K562 (cell line): Measurements from ENCODE around the gene NYNRIN. TPM values are rescaled to one million over a fixed set of nuclear protein-coding genes. Genes with fewer than 3 reads are reported as not detected.

Experiments used
- ATAC-seq: fragments of 200-7000 bp; cut with Tn5 transposase; 3 replicates; pipeline ENCODE4 v1.9.1; 2020; ENCODE audit warnings: moderate library complexity
- BruUV-seq: library from RNA; stranded (reverse); fragments of 400-500 nt; replicated peaks from 2 replicates; lab custom pipeline; 2021; lab: Mats Ljungman, UMichigan
- CTCF ChIA-PET: fragments of 300-600 bp; formaldehyde crosslinking; extraction: SDS; loops from one replicate; lab custom pipeline; 2021; ENCODE audit warnings: low intra/inter-chr PET ratio; lab: Yijun Ruan, JAX
- POLR2A ChIA-PET: fragments of 300-600, 350-650 bp; sonication (Branson Sonifier 250); formaldehyde crosslinking; extraction: SDS; loops from one replicate; lab custom pipeline; 2021; ENCODE audit warnings: antibody characterized with exemption, inconsistent platforms; lab: Yijun Ruan, JAX
- DNase-seq, 4 experiments: peaks; one replicate each; pipeline versions ENCODE4 v3.0.0 to v3.0.0-alpha.2; 2011 to 2018; ENCODE audit warnings: low spot score in 3 of 4, mixed read lengths in 3 of 4; ENCODE audit errors: extremely low read depth in 1 of 4
- FAIRE-seq: peaks from 2 replicates; lab custom pipeline; 2011; peaks lifted over from hg19 to GRCh38; lab: Jason Lieb, UNC
- H2AFZ ChIP-seq: 2 replicates; pipeline ENCODE4 v1.6.0; 2011; ENCODE audit warnings: low read depth, low read length, control low read depth, inconsistent platforms
- H3K27ac ChIP-seq: fragments of 200-600 bp; 3 replicates; pipeline ENCODE4 v1.8.0; 2011; ENCODE audit warnings: low read depth, mild to moderate bottlenecking, control low read depth, inconsistent platforms, low read length, moderate library complexity, mixed read lengths; ENCODE audit errors: extremely low read depth
- H3K27me3 ChIP-seq, 2 experiments: fragments of 300-600 bp in 1 of 2; 2 replicates in 1 of 2; 3 replicates in 1 of 2; pipeline versions ENCODE4 v1.6.0 to v1.8.0; 2011; ENCODE audit warnings: inconsistent platforms in 2 of 2, low read length in 2 of 2, mild to moderate bottlenecking in 1 of 2, mixed read lengths in 1 of 2, moderate library complexity in 1 of 2; ENCODE audit not compliant: control insufficient read depth in 2 of 2, insufficient read depth in 2 of 2
- H3K36me3 ChIP-seq: fragments of 300-600 bp; 3 replicates; pipeline ENCODE4 v1.8.0; 2011; ENCODE audit warnings: mild to moderate bottlenecking, low read length, inconsistent platforms; ENCODE audit not compliant: control insufficient read depth, insufficient read depth
- H3K4me1 ChIP-seq, 2 experiments: fragments of 200-600 bp in 1 of 2; replicated peaks in 1 of 2; 2 replicates in 1 of 2; 3 replicates in 1 of 2; pipeline versions ENCODE4 v1.5.1 to v1.8.0; 2011; ENCODE audit warnings: inconsistent platforms in 2 of 2, low read length in 2 of 2, mild to moderate bottlenecking in 1 of 2, mixed read lengths in 1 of 2, moderate library complexity in 1 of 2; ENCODE audit not compliant: control insufficient read depth in 2 of 2, insufficient read depth in 2 of 2
- H3K4me2 ChIP-seq: 2 replicates; pipeline ENCODE4 v1.6.1; 2011; ENCODE audit warnings: low read length, control low read depth, inconsistent platforms, mixed read lengths; ENCODE audit not compliant: insufficient read depth
- H3K4me3 ChIP-seq: fragments of 200-600 bp; sonication (generic), shearing (Covaris generic); 2 replicates; pipeline ENCODE4 v1.5.1; 2016; ENCODE audit warnings: control low read depth, inconsistent platforms
- H3K79me2 ChIP-seq: fragments of 200-600 bp; 3 replicates; pipeline ENCODE4 v1.8.0; 2011; ENCODE audit warnings: low read length, inconsistent platforms; ENCODE audit not compliant: control insufficient read depth, insufficient read depth
- H3K9ac ChIP-seq, 2 experiments: 2 replicates each; pipeline versions ENCODE4 v1.6.0 to v1.6.1; 2011; ENCODE audit warnings: low read depth in 2 of 2, low read length in 2 of 2, control low read depth in 1 of 2, inconsistent platforms in 1 of 2, mild to moderate bottlenecking in 1 of 2, mixed read lengths in 1 of 2; ENCODE audit not compliant: insufficient read depth in 1 of 2
- H3K9me1 ChIP-seq: one replicate; pipeline ENCODE4 v1.6.0; 2011; ENCODE audit warnings: inconsistent platforms, mild to moderate bottlenecking, low read length, moderate library complexity; ENCODE audit not compliant: control insufficient read depth, insufficient read depth
- H3K9me3 ChIP-seq: replicated peaks from 2 replicates; pipeline ENCODE4 v1.5.1; 2011; ENCODE audit warnings: low read depth, low read length, inconsistent platforms; ENCODE audit not compliant: control insufficient read depth, insufficient read depth
- H4K20me1 ChIP-seq: replicated peaks from 2 replicates; pipeline ENCODE4 v1.6.1; 2011; ENCODE audit warnings: low read length, inconsistent platforms, mixed read lengths; ENCODE audit not compliant: control insufficient read depth, insufficient read depth
- HMG20B ChIP-seq: fragments of 250-450 bp; sonication (Bioruptor Pico); IDR thresholded peaks from 2 replicates; pipeline ENCODE4 v1.5.0; 2021; ENCODE audit warnings: mild to moderate bottlenecking
- POLR2AphosphoS5 ChIP-seq: IDR thresholded peaks from 2 replicates; pipeline ENCODE4 v1.6.1; 2011; ENCODE audit warnings: mild to moderate bottlenecking, low read depth, low read length, moderate library complexity; ENCODE audit not compliant: control insufficient read depth, insufficient read depth
- POLR2G ChIP-seq: fragments of 200-400 bp; formaldehyde crosslinking; IDR thresholded peaks from 2 replicates; pipeline ENCODE4 v1.6.1; 2017; ENCODE audit warnings: low read depth, mild to moderate bottlenecking, antibody characterized with exemption, low read length, moderate library complexity
- SREBF2 ChIP-seq: sonication (generic); formaldehyde crosslinking; IDR thresholded peaks from 2 replicates; pipeline ENCODE4 v1.4.0; 2020; ENCODE audit warnings: mild to moderate bottlenecking, missing genetic modification reagents
- WGBS: fragments of 100-300 bp; shearing (Covaris generic); methylation state at CpG from one replicate; pipeline ENCODE4 v1.1.6; 2016; ENCODE audit warnings: low coverage, mixed read lengths; ENCODE audit not compliant: insufficient coverage; ENCODE audit errors: missing lambda C conversion rate; 5-methylcytosine and 5-hydroxymethylcytosine counted together
- in situ Hi-C: fragments of 300-500 bp; cut with MboI; formaldehyde crosslinking; loops from 4 replicates; pipeline ENCODE4 v1.15.0; 2018; ENCODE audit warnings: inconsistent platforms, mixed read lengths
- intact Hi-C: fragments of 100-400 bp; cut with micrococcal nuclease; formaldehyde crosslinking; loops from 2 replicates; pipeline ENCODE4 v1.14.2; 2022
- polyA plus RNA-seq, 8 experiments: library from polyadenylated mRNA; depleted of rRNA in 4 of 8; stranded (reverse) in 5 of 8; unstranded in 3 of 8; fragments of >200 nt; fragmentation: Nextera tagmentation in 2 of 8; fragmentation: Illumina TruSeq in 1 of 8; extraction: Ambion mirVana in 2 of 8; extraction: Trizol in 1 of 8; gene quantifications; 2 replicates each; pipeline versions ENCODE4 v1.2.1 to v1.2.3, GENCODE V29; 2011 to 2014; ENCODE audit warnings: inconsistent platforms in 1 of 8, missing spikeins in 1 of 8
- total RNA-seq, 7 experiments: library from RNA; depleted of rRNA in 6 of 7; stranded (reverse); fragments of >200 nt in 6 of 7; fragmentation: Illumina TruSeq in 2 of 7; extraction: Trizol in 2 of 7; gene quantifications; 2 replicates each; pipeline versions ENCODE4 v1.2.1 to v1.2.3, GENCODE V29; 2011 to 2021; ENCODE audit warnings: low replicate concordance in 1 of 7

NYNRIN gene
- total and polyA plus RNA-seq, 9 of the 15 experiments (the other 6 are each of a cell fraction or from before 2014, with no cell fraction given) = 0.04 to 1.2 (median 0.28) TPM

GRCh38 chr14:24439257-24439656 lies 40.5 kb downstream of the NYNRIN start:
- POLR2A ChIA-PET = interaction anchor here (3.6 kb wide), 1 partner anchor 9 kb away, joined by 43 read pairs; the partner anchor contains the start of genes CBLN3 and KHNYN
- WGBS = 80% methylated on average over 1 of the region's 1 CpG
- Histone ChIP-seq H3K79me2 (peaks cover 23% of the 10 kb centered on the region), H3K9me1 (no peaks in the 10 kb centered on the region), H2AFZ (no peak overlapping the region), H3K4me1 (peaks cover 0 to 10% of the 10 kb centered on the region in 2 experiments; a peak in 2 of 5 replicates)
- in situ Hi-C loops = loop anchor here (10.0 kb wide), 2 partner anchors 194 to 384 kb away; partner anchors contain the start of genes CARMIL3 and TINF2
- TF ChIP-seq HMG20B (CRISPR knock-in tag) (no peak), POLR2AphosphoS5 (peak; percentile 5; the same call in 1 of the 2 replicates)
- TF ChIP-seq, all 486 proteins: peak for 1
- intact Hi-C loops = no loop called here
- Histone ChIP-seq H3K36me3 (peaks cover 53% of the 10 kb centered on the region), H4K20me1 (no peaks in the 10 kb centered on the region), H3K4me2 (no peak overlapping the region), H3K27ac (no peak overlapping the region), H3K4me3 (no peak overlapping the region), H3K27me3 (no peaks in the 10 kb centered on the region), H3K9me3 (no peaks in the 10 kb centered on the region), H3K9ac (no peak overlapping the region)
- CTCF ChIA-PET = interaction anchor here (0.5 kb wide), 1 partner anchor 106 kb away, joined by 3 read pairs; no protein-coding TSS in a partner anchor
- DNase-seq (no peak), FAIRE-seq (no peak), ATAC-seq (no peak)
- BruUV-seq = no TSS peak

GRCh38 chr14:24439830-24440605 lies 41.2 kb downstream of the NYNRIN start:
- CTCF ChIA-PET = interaction anchor here (0.5 kb wide), 1 partner anchor 107 kb away, joined by 3 read pairs; no protein-coding TSS in a partner anchor
- no peaks in the 10 kb centered on the region for H3K9me3 ChIP-seq
- peaks cover 53% of the 10 kb centered on the region for H3K36me3 ChIP-seq
- no peak overlapping the region for H3K4me3 ChIP-seq
- H3K9me1 ChIP-seq = no peaks in the 10 kb centered on the region
- POLR2A ChIA-PET = interaction anchor here (1.0 to 3.6 kb wide), 2 partner anchors 9 to 15 kb away, joined by 3 to 43 read pairs; partner anchors contain the start of genes CBLN3 and KHNYN
- H3K4me1 ChIP-seq = peaks cover 0 to 10% of the 10 kb centered on the region in 2 experiments; a peak in 2 of 5 replicates
- no TSS peak for BruUV-seq
- H2AFZ ChIP-seq = no peak overlapping the region
- H3K79me2 ChIP-seq = peaks cover 23% of the 10 kb centered on the region
- no peaks in the 10 kb centered on the region for H3K27me3 ChIP-seq
- H3K27ac ChIP-seq = no peak overlapping the region
- in situ Hi-C loops (loop anchor here (10.0 kb wide), 2 partner anchors 195 to 385 kb away; partner anchors contain the start of genes CARMIL3 and TINF2), intact Hi-C loops (no loop called here)
- no peak for TF ChIP-seq SREBF2
- TF ChIP-seq POLR2G = peak; percentile 62; the same call in 1 of the 2 replicates
- peak overlapping the region in 1 of 2 experiments; percentile 58; a peak in 2 of 4 replicates for H3K9ac ChIP-seq
- WGBS = 74% methylated on average over 7 of the region's 15 CpGs
- no peak overlapping the region for H3K4me2 ChIP-seq
- ATAC-seq (no peak), FAIRE-seq (no peak), DNase-seq (no peak)
- no peaks in the 10 kb centered on the region for H4K20me1 ChIP-seq
